GM13977 (cell line): ENCODE measurements around the gene ORAI3.

ENCODE experiments used
- DNase-seq: peaks from one replicate; pipeline ENCODE4 v3.0.0; 2012; ENCODE audit warnings: low spot score
- in situ Hi-C: fragments of 300-500 bp; cut with MboI; formaldehyde crosslinking; loops from one replicate; pipeline ENCODE4 v1.12.0; 2022; ENCODE audit warnings: low sequenced_read_pairs, low pct_unique_long_range_greater_than_20kb, mixed read lengths, inconsistent platforms; ENCODE audit not compliant: unreplicated experiment
- TF ChIP-seq, protein P1 (sequence below): IDR thresholded peaks from 2 replicates; pipeline ENCODE4 v1.5.1; 2012; ENCODE audit warnings: mild to moderate bottlenecking, control low read depth; ENCODE audit not compliant: insufficient read depth; ENCODE audit errors: extremely low read depth, missing control alignments

Gene ORAI3

DNA sequence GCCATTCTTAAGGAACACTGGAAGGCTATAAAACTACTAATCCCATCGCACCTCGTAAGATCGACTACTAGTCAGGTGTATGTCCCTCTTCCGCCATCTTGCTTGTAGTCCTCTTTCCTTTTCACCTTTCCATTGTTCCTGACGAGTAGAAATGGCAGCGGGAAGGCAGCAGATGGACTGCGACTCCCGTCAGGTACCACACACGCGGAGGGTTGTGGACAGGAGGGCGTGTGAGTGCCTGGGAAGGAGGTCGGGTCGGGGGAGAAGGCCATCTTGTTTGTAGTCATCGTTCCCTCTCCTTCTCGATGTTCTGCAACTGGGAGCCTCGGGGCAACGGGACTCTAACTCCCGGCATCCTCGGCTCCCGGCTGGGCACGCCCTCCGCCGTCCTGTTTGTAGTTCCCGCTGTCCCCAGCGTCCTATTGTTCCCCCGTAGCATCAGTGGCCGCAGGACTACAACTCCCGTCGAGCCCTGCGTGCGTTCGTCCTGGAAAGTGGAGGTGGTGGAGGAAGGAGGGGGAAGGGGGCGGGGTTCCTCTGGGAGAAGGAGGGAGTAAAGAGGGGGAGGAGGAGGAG, 25.8 kb upstream of the ORAI3 start:
- in situ Hi-C loops: no loop called here
- TF ChIP-seq, protein P1, sequence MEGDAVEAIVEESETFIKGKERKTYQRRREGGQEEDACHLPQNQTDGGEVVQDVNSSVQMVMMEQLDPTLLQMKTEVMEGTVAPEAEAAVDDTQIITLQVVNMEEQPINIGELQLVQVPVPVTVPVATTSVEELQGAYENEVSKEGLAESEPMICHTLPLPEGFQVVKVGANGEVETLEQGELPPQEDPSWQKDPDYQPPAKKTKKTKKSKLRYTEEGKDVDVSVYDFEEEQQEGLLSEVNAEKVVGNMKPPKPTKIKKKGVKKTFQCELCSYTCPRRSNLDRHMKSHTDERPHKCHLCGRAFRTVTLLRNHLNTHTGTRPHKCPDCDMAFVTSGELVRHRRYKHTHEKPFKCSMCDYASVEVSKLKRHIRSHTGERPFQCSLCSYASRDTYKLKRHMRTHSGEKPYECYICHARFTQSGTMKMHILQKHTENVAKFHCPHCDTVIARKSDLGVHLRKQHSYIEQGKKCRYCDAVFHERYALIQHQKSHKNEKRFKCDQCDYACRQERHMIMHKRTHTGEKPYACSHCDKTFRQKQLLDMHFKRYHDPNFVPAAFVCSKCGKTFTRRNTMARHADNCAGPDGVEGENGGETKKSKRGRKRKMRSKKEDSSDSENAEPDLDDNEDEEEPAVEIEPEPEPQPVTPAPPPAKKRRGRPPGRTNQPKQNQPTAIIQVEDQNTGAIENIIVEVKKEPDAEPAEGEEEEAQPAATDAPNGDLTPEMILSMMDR: no peak
- DNase-seq: peak; percentile 97

DNA sequence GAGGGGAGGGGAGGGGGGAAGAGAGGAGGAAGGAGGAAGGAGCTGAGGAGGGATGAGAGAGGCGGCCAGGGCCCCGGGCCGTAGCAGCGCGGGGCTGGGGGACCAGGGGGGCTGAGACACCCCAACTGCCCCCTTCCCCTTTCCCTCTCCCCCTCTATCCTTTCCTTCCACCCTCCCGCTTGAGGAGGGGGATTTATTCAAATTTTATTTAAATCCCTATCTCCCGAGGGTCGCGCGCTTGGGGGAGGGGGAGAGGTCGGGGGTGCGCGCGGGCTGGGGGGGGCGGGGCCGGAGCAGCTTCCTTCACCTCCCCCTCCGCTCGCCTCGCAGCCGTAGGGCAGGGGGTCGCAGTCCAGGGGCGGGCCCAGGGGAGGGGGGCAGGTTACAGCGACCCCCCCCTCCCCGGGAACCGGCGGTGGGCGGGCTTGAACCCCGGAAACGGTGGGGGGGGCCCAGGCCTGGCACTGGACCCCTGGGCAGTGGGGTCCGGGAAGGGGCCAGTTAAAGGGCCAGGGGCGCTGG, 25.3 kb upstream of the ORAI3 start, which contains the start of gene FBXL19:
FBXL19 (plus strand) TSS at position 19 of the 522 bp plus-strand sequence. CDS start 2,183 bp downstream, outside the sequence.
- TF ChIP-seq, protein P1: no peak
- no peak for DNase-seq
- in situ Hi-C loops: no loop called here

DNA sequence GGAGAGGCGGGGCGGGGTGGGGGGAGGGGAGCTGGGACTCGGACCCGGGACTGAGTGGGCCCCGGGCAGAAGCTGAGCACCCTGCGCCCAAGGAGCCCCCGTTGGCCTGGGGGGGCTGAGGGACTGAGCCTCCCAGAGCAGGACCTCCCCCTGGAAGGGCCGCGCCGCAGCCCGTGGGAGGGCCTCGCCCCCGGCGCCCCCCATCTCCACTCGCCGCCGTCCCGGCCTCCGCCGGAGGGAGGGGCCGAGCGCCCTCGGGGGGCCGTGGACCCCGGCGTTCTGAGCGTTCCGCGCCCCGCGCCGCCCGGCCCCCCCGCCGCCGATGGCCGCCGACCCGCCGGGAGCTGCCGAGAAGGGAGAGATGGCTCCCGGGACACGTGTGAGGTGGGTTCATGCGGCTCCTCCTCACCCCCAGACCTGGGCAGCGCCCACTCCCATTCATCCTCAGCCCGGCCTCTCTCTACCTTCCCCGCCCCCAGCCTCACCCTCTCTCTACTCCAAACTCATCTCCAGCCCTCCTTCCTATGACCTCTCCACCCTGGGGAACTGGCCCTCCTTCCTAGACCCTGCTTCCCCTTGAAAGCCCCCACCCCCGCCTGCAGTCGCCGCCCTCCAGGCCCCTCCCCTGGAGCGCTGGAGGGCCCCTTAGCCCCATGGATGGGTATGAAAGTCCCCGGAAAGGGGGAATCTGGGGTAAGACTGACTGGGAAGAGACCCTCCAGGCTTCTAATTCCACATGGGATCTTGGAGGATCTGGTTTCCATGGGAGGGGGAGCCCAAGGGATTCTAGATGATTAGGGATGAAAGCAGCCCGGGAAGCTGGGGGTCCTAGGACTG, 24.6 kb upstream of the ORAI3 start:
- DNase-seq: peak; percentile 67
- TF ChIP-seq, protein P1: no peak
- in situ Hi-C loops: no loop called here

DNA sequence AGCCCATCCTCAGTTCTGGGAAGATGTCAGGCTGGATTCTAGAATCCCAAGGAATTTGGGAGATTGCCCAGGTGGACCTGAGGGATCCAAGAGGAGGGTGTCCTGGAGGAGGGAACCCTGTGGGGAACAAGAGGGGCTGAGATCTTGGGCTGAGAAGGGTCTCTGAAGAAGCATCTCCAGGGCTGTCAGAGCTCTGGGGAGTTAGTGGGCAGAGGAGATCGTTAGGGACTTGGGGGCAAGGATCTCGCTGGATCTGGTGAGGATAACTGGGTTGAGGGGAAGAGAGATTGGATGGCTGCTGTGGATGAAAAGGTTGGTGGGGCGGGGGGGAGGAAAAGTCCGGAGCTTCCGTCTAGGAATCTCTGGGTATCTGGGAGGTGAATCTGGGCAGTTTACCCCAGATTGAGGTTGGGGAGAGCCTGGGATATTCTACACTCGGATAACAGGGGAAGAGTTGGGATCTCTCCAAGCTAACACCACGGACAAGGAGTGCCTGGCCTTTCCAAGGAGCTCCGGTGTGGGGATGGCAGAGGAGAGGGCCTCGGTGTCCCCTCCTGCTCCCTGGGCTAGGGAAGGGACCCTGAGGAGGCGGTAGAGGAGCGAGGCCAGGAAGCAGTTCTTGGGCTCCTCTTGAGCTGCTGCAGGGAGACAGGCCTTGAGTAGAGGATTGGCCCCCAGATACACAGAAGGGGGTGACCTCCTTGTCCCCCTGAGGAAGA, 23.8 kb upstream of the ORAI3 start:
- TF ChIP-seq, protein P1: no peak
- in situ Hi-C loops: no loop called here

GRCh38 chr16:30925632-30925987, 23.3 kb upstream of the ORAI3 start:
- no peak for DNase-seq
- in situ Hi-C loops: no loop called here
- TF ChIP-seq, protein P1: no peak

More for the DNA sequence above, 23.8 kb upstream of the ORAI3 start:
- no peak for DNase-seq
